ENCODE data around the gene BRIP1.
A peak's percentile ranks its signal among the peaks of the same experiment; 100 is the strongest.

The BRIP1 gene

DNA sequence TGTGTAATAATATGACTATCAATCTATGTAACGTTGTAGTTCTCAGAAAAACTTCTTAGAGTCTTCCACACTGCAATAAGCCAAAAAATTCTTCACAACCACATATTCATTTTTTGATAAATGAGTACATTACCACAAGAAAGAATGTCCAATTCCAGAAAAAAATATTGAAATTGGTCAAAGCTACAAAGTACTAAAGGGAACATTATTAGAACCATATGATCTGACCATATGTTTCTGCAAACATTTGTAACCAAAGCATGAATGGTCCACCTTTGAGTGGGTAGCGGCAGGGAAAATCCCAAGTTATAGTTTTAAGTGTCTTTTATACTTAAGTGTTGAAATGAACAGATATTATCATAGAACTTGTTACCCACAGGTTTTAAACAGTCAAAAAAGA lies 200.6 kb downstream of the BRIP1 start:
- DNase-seq (ENCODE audit: low read depth in 2 of 2), result no peak

DNA sequence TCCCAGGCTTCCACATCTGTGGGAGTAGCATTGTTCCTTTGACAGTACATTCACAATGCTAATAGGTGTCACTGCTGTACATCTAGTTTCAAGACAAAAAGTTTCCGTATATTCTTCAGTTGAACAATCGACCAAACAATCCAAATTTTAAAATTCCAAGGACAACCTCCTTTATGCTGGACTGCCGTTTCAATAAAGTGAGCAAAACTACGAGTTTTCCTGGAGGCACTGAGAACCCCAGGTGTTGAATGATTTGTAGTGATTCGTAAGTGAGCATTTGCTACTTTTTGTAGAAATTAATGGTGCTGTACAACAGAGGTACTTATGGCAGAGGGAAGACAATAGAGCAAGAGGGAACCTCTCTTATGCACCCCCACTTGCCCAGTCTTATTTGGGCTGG lies 201.1 kb downstream of the BRIP1 start:
- no peak for DNase-seq (ENCODE audit: low read depth in 2 of 2)

DNA sequence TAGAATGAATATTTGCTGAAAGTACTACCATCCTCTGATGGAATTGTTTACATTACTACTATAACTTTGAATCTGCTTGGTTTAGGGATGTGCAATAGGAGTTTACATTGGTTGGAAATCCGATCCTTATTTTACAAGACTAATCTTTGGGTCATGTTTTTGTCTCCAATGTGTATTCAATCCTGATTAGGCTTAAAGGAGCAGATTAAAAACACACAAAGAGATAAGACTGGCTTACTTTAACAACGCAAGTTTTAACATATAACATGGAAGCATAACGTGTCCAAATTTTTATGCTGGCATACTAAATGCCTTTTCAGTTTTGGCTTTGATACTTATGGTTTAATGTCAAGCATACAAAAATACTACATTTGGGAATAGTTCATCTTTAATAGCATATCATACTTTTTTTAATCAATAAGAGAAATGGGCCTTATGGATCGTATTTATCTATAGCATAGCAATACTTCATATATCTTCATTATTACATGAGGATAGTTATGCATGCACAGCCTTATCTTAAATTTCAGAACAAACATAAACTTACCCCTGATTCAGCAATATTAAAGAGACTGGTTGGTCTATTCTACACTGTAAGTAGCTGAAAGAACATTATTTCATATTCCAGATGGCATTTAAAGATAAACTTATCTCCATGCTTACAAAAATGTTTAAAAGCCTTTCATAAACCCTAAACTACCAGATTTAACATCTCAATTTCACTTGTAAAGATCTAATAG lies 202.4 kb downstream of the BRIP1 start:
- no peak for DNase-seq (ENCODE audit: low read depth in 2 of 2)

DNA sequence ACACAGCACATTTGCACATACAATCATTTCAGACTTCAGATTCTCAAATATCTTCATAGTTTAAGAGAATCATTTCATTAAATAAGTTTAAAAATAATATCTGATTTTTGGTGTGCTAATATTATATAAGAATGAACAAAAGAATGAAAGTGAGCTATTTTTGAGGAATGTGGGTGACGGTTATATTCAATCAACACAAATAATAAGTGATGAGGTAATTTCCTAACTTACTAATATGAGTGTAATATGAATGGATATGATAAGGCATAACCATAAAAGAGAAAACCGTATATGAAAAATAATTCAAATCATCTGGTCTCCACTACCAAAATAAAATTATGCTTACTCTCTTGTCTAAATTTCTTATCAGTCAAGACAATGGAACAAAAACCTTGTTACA lies 203.9 kb downstream of the BRIP1 start:
- no peak for DNase-seq (ENCODE audit: low read depth in 2 of 2)

DNA sequence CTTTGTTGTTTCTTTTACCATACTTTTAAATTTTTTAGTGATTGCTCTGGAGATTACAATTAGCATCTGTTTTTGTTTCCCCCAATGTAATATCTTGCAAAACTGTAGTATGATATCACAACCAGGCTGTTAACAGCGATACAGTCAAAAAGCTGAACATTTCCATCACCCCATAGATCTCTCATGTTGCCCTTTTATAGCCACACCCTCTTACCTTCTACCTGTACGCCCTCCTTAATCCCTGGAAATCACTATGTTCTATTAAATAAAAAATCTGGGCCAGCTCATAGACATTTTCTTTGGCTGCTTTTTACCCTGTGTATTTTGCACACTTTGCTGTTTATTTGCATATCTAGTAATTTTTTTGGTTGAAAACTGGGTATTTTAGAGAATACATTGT lies 205.1 kb downstream of the BRIP1 start:
- DNase-seq (ENCODE audit: low read depth in 2 of 2), result no peak

DNA sequence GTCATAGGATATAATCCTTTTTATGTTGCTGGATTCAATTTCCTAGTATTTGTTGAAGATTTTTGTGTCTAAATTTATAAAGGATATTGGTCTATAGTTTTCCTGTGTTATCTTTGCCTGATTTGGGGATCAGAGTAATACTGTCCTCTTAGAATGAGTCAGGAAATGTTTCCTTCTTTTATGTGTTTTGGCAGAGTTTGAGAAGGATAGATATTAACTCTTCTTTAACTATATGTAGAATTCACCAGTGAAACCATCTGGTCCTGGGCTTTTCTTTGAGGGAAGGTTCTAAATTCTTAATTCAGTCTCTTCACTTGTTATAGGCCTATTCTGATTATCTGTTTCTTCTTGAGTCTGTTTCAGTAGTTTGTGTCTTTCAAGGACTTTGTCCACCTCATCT lies 206.0 kb downstream of the BRIP1 start:
- DNase-seq (ENCODE audit: low read depth in 2 of 2), result no peak

DNA sequence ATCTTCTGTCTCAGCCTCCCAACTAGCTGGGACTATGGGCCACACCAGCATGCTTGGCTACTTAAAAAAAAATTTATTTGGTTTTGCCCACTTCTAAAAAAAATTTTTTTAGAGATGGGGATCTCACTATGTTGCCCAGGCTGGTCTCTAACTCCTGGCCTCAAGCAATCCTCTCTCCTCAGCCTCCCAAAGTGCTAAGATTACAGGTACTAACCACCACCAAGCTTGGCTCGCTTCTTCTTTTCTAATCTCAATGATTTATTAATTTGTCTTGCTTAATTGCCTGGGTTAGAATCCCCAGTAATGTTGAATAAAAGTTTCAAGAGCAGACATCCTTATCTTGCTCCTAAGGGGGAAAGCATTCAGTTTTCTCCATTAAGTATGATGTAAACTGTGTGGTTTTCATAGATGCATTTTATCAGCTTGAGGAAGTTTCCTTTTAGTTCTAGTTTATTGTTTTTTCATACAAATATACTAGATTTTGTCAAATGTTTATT lies 206.6 kb downstream of the BRIP1 start:
- DNase-seq (ENCODE audit: low read depth in 2 of 2), result no peak

DNA sequence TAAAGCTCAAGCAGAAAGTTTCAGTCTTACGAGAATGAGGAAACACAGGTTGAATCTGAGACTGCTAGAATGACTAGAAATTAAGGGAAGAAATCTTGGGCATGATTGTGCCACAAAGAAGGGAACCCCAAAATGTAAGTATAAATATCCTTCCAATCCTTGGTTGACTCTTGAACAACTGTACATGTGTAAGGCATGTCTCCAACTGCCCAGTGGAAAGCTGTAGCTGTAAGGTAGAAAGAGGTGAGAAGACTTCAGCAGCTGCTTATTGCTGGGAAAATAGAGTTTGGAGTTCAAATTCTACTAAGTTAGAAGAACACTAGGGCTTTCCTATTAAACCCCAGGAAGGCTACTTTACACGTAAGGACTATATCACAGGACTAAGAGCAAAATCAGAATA lies 212.6 kb downstream of the BRIP1 start:
- DNase-seq (ENCODE audit: low read depth in 2 of 2), result no peak

DNA sequence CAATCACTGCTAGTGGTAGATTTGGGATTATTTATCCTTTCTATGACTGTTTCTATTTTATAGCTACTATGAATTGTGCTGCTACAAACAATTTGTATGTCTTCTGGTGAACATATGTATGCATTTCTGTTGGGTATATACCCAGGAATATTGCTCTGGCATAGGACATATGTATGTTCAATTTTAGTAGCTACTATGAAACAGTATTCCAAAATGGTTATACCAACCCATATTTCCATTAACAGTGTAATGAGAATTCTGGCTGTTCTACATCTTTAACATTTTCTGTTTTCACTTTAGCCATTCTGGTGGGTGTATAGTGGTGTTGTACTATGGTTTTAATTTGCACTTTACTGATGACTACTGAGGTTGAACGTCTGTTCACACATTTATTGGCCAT lies 214.7 kb downstream of the BRIP1 start:
- no peak for DNase-seq (ENCODE audit: low read depth in 2 of 2)

DNA sequence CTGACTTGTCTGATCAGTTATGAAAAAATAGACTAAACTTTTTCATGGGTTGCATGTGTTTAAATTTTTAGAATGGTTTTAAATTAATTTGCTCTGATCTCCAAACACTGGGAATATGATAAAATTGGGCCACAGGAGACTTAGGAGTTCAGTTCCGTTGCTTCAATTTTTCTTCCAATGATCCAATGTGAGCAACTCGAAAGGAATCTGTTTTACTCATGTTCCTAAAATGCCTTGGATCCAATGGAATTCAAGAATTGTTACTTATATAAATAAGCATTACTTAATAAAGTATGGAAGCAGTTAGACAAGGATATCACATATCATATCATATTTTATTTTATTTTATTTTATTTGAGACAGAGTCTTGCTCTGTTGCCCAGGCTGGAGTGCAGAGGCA lies 216.3 kb downstream of the BRIP1 start:
- DNase-seq (ENCODE audit: low read depth in 2 of 2), result no peak

DNA sequence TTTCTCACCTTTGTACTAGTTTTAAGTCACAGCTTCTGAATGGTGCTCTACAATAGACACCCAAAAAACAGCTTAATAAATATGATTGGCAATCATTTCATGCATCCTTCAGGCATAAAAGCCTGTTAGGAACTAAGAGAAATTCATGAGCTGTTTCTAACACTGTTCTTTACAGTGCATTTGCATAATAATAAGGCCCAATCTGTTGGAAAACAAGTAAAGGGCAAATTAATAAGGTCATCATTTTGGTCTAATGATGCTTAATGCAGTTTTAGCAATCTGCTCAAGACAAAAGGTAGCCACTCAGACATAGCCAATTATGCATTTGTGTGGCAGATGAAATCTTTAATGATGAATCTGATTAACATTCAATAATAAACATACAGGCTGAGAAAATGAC lies 216.8 kb downstream of the BRIP1 start:
- no peak for DNase-seq (ENCODE audit: low read depth in 2 of 2)

DNA sequence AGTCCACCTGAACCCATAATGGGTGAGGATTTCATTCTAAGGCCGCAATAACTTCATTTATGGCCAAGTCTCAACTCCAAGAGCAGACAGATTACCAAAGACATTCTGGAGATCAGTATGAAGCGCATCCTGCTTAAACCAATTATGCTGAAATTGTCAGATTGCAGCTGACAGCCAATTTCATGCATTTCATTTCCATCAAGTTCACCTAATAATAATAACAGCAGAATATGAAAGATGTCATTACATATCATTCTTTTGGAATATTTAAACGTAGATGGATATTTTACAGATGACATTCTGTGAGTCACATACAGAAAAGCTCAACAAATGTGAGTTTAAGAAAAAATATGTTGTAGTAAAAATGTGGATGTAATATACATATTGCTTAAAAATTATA lies 217.4 kb downstream of the BRIP1 start:
- DNase-seq (ENCODE audit: low read depth in 2 of 2), result no peak

DNA sequence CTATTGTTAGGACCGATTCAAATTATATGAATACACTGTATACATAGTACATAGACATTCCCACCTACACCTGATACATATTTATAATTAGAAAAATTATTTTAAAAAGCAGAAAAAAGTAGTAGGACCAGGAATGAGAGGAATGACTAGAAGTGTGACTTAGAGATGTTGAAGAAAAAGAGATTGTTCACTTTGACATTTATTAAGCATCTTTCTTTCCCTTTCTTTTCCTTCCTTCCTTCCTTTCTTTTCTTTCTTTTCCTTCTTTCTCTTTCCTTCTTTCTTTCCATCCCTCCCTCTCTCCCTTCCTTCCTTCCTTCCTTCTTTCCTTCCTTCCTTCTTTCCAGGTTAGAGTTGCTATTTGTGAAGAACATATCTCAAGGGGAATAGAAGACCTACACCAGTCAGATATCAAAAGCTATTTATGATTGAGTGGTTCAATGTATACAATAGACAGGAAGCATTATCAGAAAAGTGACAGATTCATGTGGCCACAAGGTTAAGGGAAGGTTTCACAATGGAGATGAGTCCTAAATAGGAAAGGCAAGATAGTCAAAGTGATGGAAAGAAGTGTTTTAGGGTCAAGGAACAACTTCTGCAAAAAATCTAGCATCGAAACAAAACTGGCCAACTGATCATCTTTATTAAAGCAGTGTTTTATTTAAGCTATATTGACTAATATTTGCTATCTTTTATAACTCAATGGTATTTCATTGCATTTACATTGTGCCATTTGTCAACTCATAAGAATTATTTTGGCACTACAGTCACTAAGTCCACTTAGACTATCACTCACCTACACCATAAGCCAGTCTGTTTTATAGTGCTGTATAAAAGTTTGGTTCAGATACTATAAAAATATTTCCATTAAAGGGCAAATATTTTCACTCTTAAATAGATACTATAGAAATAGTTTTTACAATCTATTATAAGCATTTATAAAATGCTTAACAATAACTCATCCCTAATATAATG lies 218.2 kb downstream of the BRIP1 start:
- DNase-seq (ENCODE audit: low read depth in 2 of 2), result no peak

DNA sequence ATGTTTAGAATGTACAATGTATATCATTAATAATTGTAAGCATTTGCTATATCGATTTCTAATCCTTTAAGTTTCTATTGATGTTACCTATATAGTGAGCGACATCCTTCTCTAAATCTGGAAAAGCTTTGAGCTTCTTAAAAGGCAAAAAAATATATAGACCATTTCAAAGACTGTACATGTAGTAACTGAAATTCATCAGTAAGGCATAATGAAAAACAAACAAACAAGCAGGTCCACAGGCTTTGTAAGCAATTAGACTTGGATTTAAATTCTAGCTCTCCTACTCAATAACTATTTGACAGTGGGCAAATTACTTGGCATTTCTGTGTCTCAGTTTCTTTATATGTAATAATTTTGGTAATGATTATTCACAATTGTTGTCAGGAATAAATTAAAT lies 220.6 kb downstream of the BRIP1 start:
- DNase-seq (ENCODE audit: low read depth in 2 of 2), result no peak

DNA sequence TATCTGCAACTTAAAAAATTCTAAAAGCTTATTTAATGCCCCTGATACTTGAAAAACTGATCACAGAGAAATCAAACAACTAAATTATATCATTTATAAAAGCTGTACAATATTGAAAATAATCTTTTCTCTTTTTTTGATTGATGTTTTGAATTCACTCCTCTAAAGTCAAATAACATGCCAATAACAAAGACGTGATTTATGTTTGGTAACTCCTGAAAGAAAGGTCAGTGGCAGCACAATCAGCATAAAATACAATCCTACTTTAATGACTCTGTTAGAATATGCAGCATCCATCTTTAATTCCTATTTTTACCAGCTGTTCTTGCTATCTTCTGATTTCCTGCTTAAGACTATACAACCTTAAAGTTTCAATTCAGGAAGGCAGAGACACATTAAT lies 221.6 kb downstream of the BRIP1 start:
- no peak for DNase-seq (ENCODE audit: low read depth in 2 of 2)

DNA sequence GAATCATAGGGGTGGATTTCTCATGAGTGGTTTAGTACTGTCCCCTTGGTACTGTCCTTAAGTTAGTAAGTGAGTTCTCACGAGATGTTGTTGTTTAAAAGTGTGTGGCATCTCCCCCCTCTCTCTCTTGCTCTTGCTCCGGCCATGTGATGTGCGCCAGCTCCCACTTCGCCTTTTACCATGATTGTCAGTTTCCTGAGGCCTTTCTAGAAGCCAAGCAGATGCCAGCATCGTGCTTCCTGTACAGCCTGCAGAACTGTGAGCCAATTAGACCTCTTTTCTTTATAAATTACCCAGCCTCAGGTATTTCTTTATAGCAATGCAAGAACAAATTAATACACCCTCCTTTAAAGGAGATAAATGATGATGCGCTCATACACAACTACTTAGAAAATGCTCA lies 222.2 kb downstream of the BRIP1 start:
- DNase-seq (ENCODE audit: low read depth in 2 of 2), result no peak

DNA sequence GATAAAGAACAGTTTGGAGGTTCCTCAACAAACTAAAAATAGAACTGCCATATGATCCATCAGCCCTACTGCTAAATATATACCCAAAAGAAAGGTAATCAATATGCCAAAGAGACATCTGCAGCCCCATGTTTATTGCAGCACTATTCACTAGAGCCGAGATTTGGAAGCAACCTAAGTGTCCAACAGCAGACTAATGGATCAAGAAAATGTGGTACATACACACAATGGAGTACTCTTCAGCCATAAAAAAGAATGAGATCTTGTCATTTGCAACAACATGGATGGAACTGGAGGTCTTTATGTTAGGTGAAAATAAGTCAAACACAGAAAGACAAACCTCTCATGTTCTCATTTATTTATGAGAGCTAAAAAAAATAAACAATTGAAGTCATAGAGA lies 223.5 kb downstream of the BRIP1 start:
- no peak for DNase-seq (ENCODE audit: low read depth in 2 of 2)

DNA sequence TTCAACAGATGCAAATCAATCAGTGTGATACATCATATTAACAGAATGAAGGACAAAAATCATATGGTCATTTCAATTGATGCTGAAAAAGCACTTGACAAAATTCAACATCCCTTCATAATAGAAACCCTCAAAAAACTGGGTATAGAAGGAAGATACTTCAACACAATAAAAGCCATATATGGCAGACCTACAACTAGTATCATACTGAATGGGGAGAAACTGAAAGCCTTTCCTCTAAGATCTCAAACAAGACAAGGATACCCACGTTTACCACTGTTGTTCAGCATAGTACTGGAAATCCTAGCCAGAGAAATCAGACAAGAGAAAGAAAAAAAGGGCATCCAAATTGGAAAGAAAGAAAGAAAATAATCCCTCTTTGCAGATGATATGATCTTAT lies 225.2 kb downstream of the BRIP1 start:
- DNase-seq (ENCODE audit: low read depth in 2 of 2), result no peak

DNA sequence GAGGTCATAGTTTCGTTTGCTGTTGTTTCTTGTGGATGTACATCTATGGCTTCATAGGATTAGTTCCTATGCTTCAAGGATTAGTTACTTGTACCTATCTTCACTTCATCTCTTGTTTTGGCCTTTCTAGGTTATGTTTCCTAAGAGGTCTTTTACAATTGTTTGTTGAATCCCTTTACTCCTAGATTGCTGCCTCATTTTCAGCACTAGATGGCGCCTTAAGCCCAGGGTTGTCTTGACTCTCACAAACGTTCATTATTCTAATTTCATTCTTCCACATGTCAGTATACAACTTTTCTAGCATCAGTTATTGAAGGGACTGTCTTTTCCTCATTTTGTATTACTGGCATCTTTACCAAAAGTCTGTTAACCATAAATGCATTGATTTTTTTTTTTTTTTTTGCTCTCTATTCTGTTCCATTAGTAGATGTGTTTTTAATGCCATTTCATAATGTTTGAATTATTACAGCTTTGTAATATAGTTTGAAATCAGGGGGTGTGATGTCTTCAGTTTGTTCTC lies 227.4 kb downstream of the BRIP1 start:
- peak; percentile 1 to 24 for DNase-seq (ENCODE audit: low read depth in 2 of 2)

DNA sequence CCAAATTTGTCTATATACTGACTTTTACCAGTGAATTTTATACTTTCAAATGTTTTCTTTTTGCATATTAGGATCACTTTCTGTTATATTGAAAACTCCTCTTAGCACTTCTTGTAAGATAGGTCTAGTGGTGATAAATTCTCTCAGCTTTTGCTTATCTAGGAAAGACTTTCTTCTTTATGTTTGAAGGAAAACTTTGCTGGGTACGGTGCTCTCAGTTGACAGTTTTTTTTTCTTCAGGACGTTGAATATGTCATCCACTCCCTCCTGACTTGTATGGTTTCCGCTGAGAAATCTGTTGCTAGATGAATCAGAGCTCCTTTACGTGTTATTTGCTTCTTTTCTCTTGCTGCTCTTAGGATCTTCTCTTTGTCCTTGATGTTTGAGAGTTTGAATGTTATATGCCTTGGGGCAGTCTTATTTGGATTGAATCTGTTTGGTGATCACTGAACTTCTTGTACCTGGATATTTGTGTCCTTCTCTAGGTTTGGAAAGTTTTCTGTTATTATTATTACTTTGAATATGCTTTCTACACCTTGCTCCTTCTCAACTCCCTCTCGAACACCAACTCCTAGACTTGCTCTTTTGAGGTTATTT lies 228.3 kb downstream of the BRIP1 start:
- no peak for DNase-seq (ENCODE audit: low read depth in 2 of 2)

DNA sequence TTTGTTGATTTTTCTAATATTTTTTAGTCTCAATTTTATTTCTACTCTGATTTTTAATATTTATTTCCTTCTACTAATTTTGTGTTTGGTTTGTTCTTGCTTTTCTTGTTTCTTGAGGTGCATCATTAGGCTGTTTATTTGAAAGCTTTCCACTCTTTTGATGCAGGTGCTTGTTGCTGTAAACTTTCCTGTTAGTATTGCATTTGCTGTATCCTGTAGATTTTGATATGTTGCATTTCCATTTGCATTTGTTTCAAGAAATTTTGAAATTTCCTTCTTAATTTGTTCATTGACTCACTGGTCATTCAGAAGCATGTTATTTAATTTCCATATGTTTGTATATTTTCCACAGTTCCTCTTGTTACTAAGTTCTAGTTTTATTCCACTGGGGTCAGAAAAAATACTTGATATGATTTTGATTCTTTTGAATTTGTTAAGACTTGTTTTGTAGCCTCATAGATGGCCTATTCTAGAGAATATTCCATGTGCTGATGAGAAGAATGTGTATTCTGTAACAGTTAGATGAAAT lies 229.3 kb downstream of the BRIP1 start:
- no peak for DNase-seq (ENCODE audit: low read depth in 2 of 2)

DNA sequence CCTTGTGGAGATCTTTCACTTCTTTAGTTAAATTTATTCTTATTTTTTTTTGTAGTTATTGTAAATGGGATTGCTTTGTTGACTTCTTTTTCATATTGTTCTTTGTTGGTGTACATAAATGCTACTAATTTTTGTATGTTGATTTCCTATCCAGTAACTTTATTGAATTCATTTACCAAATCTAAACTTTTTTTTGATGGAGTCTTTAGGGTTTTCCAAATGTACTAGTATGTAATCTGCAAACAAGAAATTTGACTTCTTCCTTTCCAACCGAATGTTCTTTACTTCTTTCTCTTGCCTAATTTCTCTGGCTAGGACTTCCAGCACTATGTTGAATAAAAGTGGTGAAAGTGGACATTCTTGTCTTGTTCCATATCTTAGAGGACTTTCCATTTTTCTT lies 230.5 kb downstream of the BRIP1 start:
- DNase-seq (ENCODE audit: low read depth in 2 of 2), result no peak
